ENCODE data around the gene HAP1.
A peak's percentile ranks its signal among the peaks of the same experiment; 100 is the strongest.

HAP1 gene

GRCh38 chr17:41717408-41718286, 16.8 kb downstream of the HAP1 start:
- ATAC-seq (ENCODE audit: low read depth) (peak; percentile 89), DNase-seq (ENCODE audit: low spot score) (no peak)
- H3K4me3 ChIP-seq (ENCODE audit: severe bottlenecking): no peak overlapping the region
- H3K27me3 ChIP-seq (ENCODE audit: insufficient read depth, poor library complexity, severe bottlenecking): no peaks in the 10 kb centered on the region
- TF ChIP-seq CTCF (IDR thresholded peaks at IDR 0.05; ENCODE audit: poor library complexity, severe bottlenecking): no peak
- peaks cover 12% of the 10 kb centered on the region for H3K4me1 ChIP-seq (ENCODE audit: insufficient read depth, poor library complexity, severe bottlenecking)
- H3K27ac ChIP-seq (ENCODE audit: poor library complexity, severe bottlenecking): peak overlapping the region; percentile 13
- H3K9me3 ChIP-seq (ENCODE audit: severe bottlenecking): no peaks in the 10 kb centered on the region
- H3K36me3 ChIP-seq (ENCODE audit: low read depth): no peaks in the 10 kb centered on the region

GRCh38 chr17:41711669-41712400, 22.6 kb downstream of the HAP1 start, which contains the start of gene GAST:
Gene GAST (plus strand): TSS chr17:41712331. CDS start chr17:41715437, 3,106 bp downstream.
- Histone ChIP-seq H3K27ac (ENCODE audit: poor library complexity, severe bottlenecking) (no peak within 1 kb of the TSS), H3K27me3 (ENCODE audit: insufficient read depth, poor library complexity, severe bottlenecking) (no peaks in the 10 kb centered on the region), H3K9me3 (ENCODE audit: severe bottlenecking) (no peaks in the 10 kb centered on the region), H3K36me3 (ENCODE audit: low read depth) (no peaks in the 10 kb centered on the region), H3K4me3 (ENCODE audit: severe bottlenecking) (no peak within 1 kb of the TSS), H3K4me1 (ENCODE audit: insufficient read depth, poor library complexity, severe bottlenecking) (no peaks in the 10 kb centered on the region)
- no peak for TF ChIP-seq CTCF (IDR thresholded peaks at IDR 0.05; ENCODE audit: poor library complexity, severe bottlenecking)
- DNase-seq (ENCODE audit: low spot score) (no peak), ATAC-seq (ENCODE audit: low read depth) (no peak)

- H3K36me3 ChIP-seq (ENCODE audit: low read depth): no peaks in the 10 kb centered on the region
- H3K4me3 ChIP-seq (ENCODE audit: severe bottlenecking): no peak overlapping the region
- ATAC-seq (ENCODE audit: low read depth) (no peak), DNase-seq (ENCODE audit: low spot score) (no peak)
- no peak for TF ChIP-seq CTCF (IDR thresholded peaks at IDR 0.05; ENCODE audit: poor library complexity, severe bottlenecking)
- H3K27me3 ChIP-seq (ENCODE audit: insufficient read depth, poor library complexity, severe bottlenecking): no peaks in the 10 kb centered on the region
- no peaks in the 10 kb centered on the region for H3K4me1 ChIP-seq (ENCODE audit: insufficient read depth, poor library complexity, severe bottlenecking)
- no peak overlapping the region for H3K27ac ChIP-seq (ENCODE audit: poor library complexity, severe bottlenecking)
- H3K9me3 ChIP-seq (ENCODE audit: severe bottlenecking): no peaks in the 10 kb centered on the region
Observed at GRCh38 chr17:41710472-41711090, 23.9 kb downstream of the HAP1 start.

- no peaks in the 10 kb centered on the region for H3K9me3 ChIP-seq (ENCODE audit: severe bottlenecking)
- H3K27ac ChIP-seq (ENCODE audit: poor library complexity, severe bottlenecking): no peak overlapping the region
- H3K36me3 ChIP-seq (ENCODE audit: low read depth): no peaks in the 10 kb centered on the region
- ATAC-seq (ENCODE audit: low read depth) (no peak), DNase-seq (ENCODE audit: low spot score) (no peak)
- H3K27me3 ChIP-seq (ENCODE audit: insufficient read depth, poor library complexity, severe bottlenecking): no peaks in the 10 kb centered on the region
- H3K4me3 ChIP-seq (ENCODE audit: severe bottlenecking): no peak overlapping the region
- H3K4me1 ChIP-seq (ENCODE audit: insufficient read depth, poor library complexity, severe bottlenecking): no peaks in the 10 kb centered on the region
- TF ChIP-seq CTCF (IDR thresholded peaks at IDR 0.05; ENCODE audit: poor library complexity, severe bottlenecking): no peak
Observed at GRCh38 chr17:41707803-41708669, 26.4 kb downstream of the HAP1 start.
